Measurements from ENCODE around the gene VPREB3.

Gene VPREB3, protein sequence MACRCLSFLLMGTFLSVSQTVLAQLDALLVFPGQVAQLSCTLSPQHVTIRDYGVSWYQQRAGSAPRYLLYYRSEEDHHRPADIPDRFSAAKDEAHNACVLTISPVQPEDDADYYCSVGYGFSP

DNA sequence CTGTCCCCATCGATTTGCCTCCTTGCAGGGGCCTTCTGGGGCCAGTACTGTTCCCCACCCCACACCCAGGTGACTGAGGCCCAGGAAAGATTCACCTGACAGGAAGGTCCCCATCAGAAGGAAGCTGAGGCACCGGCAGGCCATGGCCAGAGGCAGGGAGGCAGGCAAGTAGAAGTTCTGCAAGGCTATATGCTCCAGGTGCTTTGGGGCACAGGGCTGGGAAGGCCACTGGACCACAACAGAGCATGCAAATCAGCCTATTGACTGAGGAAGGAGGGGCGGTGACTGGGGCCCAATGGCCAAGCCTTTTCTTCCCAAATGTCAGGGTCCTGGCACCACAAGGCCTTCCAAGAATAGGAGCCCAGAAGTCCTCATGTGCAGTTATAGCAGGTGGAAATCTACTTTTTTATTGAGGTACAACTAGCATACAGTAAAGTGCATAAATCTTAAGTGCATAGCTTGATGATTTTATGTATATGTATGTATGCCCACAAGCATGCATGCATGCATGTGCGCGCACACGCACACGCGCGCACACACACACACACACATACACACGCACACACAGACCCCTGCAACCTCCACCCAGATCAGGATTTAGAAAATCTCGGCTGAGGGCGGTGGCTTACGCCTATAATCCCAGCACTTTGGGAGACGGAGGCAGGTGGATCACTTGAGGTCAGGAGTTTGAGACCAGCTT lies at the start of gene VPREB3:
Gene VPREB3, minus strand, starts transcription at position 206 of the 700 bp plus-strand sequence. Its CDS starts 62 bp downstream, at position 144.
- Histone ChIP-seq H3K9ac (ENCODE audit: low read length) (no peak within 1 kb of the TSS), H3K27me3 (ENCODE audit: control insufficient read depth, insufficient read depth, low read length) (no peaks in the 10 kb centered on the region), H3K27ac (ENCODE audit: low read length) (no peak within 1 kb of the TSS), H3K4me3 (ENCODE audit: low read length) (no peak within 1 kb of the TSS), H3K36me3 (ENCODE audit: control insufficient read depth, low read depth, low read length) (no peaks in the 10 kb centered on the region), H3K9me3 (ENCODE audit: control insufficient read depth, low read depth, low read length) (no peaks in the 10 kb centered on the region), H3K4me1 (ENCODE audit: control insufficient read depth, low read depth, low read length) (no peaks in the 10 kb centered on the region)

DNA sequence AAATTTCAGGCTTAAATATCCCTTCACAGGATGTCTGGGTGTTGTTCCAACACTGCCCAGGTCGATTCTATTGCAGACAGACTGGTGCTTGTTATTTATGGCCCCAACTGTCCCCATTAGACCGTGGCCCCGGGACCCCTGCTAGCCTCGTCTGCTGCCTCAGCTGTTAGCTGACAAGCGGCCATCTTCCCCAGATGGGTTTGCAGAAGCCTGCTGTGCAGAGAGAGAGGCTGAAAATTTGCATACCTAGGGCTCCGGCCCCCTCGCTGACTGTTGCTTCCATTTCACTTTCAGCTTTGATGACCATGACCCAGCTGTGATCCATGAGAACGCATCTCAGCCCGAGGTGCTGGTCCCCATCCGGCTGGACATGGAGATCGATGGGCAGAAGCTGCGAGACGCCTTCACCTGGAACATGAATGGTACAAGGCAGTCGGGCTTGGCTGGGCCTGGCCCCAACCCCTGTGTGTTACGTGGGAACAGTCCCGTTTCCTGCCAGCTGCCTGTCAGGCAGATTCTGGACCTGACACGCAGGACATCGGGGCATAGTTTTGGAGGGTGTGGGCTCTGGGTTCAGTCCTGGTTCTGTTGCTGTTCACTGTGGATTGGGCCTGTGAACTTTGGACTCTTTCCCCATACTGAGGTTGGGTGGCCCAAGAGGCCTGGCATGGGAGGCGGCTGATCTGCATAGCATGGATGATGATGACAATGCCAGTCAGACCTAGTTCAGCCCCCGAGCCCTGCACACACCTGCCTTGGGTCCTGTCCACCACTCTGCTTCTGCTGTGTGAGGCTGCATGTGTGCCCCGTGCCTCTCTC lies 49.0 kb upstream of the VPREB3 start:
- H3K27me3 ChIP-seq (ENCODE audit: control insufficient read depth, insufficient read depth, low read length), result no peaks in the 10 kb centered on the region
- no peaks in the 10 kb centered on the region for H3K9me3 ChIP-seq (ENCODE audit: control insufficient read depth, low read depth, low read length)
- peaks cover 76% of the 10 kb centered on the region for H3K36me3 ChIP-seq (ENCODE audit: control insufficient read depth, low read depth, low read length)
- no peak overlapping the region for H3K4me3 ChIP-seq (ENCODE audit: low read length)
- H3K4me1 ChIP-seq (ENCODE audit: control insufficient read depth, low read depth, low read length), result no peaks in the 10 kb centered on the region
- no peak overlapping the region for H3K27ac ChIP-seq (ENCODE audit: low read length)
- no peak overlapping the region for H3K9ac ChIP-seq (ENCODE audit: low read length)

DNA sequence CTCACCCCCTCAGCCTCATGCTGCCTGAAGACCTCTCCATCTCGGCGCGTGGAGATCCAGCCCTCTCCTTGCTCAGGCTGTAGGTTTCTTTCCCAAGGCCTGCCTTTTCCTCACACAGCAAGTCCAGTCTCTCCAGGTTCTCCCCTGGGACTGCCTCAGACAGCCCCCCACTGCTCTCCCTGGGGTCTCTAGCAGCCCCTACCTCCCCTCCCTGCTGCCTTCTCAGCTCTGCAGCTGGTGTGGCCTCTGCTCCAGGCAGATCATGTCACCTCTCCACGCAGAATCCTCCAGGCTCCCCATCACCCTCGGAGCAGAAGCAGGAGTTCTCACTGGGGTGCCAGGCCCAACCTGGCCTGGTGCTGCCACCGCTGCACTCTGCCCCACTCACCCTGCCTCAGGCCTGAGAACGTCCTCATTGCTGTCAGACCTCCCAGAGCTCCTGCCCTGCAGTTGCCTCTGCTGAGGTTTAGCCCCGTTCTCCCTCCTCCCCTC lies 47.7 kb upstream of the VPREB3 start:
- H3K27me3 ChIP-seq (ENCODE audit: control insufficient read depth, insufficient read depth, low read length), result no peaks in the 10 kb centered on the region
- peaks cover 79% of the 10 kb centered on the region for H3K36me3 ChIP-seq (ENCODE audit: control insufficient read depth, low read depth, low read length)
- no peak overlapping the region for H3K27ac ChIP-seq (ENCODE audit: low read length)
- no peak overlapping the region for H3K9ac ChIP-seq (ENCODE audit: low read length)
- H3K9me3 ChIP-seq (ENCODE audit: control insufficient read depth, low read depth, low read length), result no peaks in the 10 kb centered on the region
- H3K4me1 ChIP-seq (ENCODE audit: control insufficient read depth, low read depth, low read length), result no peaks in the 10 kb centered on the region
- no peak overlapping the region for H3K4me3 ChIP-seq (ENCODE audit: low read length)

DNA sequence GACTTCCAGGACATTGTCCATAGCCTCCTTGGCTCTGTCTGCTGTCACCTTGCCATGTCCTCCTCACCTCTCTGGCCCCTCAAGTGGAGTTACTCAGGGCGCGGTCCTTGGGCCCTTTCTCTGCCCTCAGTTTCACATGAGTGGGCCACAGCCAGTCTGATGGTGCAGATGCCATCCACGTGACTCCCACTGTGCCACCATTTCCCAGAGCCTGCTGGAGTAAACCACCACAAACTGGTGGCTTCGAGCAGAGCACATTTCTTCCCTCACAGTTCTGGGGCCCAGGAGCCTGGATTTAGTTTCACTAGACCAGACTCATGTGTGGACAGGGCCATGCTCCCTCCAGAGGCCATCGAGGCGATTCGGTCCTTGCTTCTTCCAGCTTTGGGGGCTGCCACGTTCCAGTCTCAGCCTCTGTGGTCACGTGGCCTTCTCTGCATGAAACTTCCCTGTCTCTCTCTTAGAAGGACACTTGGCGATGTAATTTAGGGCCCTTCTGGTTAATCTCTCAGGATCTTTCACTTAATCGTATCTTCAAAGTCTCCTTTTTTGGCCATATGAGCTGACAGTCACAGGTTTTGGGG lies 47.1 kb upstream of the VPREB3 start:
- no peak overlapping the region for H3K9ac ChIP-seq (ENCODE audit: low read length)
- H3K27me3 ChIP-seq (ENCODE audit: control insufficient read depth, insufficient read depth, low read length), result no peaks in the 10 kb centered on the region
- H3K4me3 ChIP-seq (ENCODE audit: low read length), result no peak overlapping the region
- H3K36me3 ChIP-seq (ENCODE audit: control insufficient read depth, low read depth, low read length), result peaks cover 76% of the 10 kb centered on the region
- H3K27ac ChIP-seq (ENCODE audit: low read length), result no peak overlapping the region
- no peaks in the 10 kb centered on the region for H3K9me3 ChIP-seq (ENCODE audit: control insufficient read depth, low read depth, low read length)
- no peaks in the 10 kb centered on the region for H3K4me1 ChIP-seq (ENCODE audit: control insufficient read depth, low read depth, low read length)

DNA sequence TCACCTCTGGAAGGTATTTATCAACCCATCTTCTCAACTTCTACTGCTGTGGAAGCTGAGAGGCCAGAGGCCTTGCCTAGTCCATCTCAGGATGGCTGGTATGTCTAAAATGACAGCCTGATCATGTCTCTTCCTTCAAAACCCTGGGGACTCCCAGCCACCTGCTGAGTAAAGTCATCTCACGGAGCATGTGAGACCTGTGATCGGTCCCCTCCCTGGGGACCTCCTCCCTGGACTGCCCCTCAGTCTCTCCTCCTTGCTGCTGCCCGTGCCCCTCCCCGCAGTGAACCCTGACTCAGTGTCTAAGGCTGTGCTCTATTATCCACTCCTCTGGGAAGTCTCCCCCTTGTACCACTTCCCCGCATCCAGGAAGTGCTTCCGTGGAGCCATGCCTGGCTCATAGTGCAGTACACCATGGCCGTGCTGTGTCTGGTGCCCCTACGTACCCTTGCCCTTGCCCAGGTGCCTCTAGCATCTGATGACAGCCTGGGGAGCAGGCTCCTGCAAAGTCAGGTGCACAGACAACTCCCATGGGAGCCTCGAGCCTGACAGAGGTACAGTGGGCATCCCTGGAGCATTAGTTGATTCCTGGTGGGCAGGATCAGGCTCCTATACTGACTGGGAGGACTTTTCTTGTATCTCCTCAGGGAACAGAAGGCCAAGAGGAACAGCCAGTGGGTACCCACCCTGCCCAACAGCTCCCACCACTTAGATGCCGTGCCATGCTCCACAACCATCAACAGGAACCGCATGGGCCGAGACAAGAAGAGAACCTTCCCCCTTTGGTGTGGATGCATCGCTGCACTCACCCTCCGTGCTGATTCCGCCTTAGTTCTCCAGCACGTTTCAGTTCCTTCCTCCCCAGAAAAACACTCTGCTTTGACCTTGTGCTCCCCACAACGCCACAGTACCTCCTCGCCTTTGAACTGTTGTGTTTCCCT lies 46.3 kb upstream of the VPREB3 start:
- Histone ChIP-seq H3K4me3 (ENCODE audit: low read length) (no peak overlapping the region), H3K9ac (ENCODE audit: low read length) (no peak overlapping the region), H3K36me3 (ENCODE audit: control insufficient read depth, low read depth, low read length) (peaks cover 71% of the 10 kb centered on the region), H3K27ac (ENCODE audit: low read length) (no peak overlapping the region), H3K4me1 (ENCODE audit: control insufficient read depth, low read depth, low read length) (no peaks in the 10 kb centered on the region), H3K27me3 (ENCODE audit: control insufficient read depth, insufficient read depth, low read length) (no peaks in the 10 kb centered on the region), H3K9me3 (ENCODE audit: control insufficient read depth, low read depth, low read length) (no peaks in the 10 kb centered on the region)

DNA sequence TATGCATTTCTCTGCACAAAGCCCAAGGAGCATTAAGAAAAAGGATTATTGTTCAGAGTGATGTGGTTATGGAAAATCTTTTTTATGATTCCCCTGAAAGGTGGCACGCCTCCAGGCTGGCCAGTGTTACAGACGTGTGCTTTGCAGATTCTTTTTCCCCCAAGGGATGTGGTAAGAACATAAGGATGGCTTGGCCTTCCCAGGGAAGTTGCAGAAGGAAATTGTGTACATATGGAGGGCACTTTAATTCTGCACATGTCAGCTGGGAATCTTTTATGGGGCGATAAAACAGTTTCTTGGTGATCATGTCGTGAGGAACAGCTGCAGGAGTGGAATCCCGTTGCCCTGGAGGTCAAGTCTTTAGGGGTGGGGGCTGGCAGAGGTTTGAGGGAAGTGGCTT lies 42.2 kb upstream of the VPREB3 start:
- no peak overlapping the region for H3K27ac ChIP-seq (ENCODE audit: low read length)
- no peaks in the 10 kb centered on the region for H3K9me3 ChIP-seq (ENCODE audit: control insufficient read depth, low read depth, low read length)
- H3K36me3 ChIP-seq (ENCODE audit: control insufficient read depth, low read depth, low read length), result peaks cover 67% of the 10 kb centered on the region
- H3K27me3 ChIP-seq (ENCODE audit: control insufficient read depth, insufficient read depth, low read length), result no peaks in the 10 kb centered on the region
- no peaks in the 10 kb centered on the region for H3K4me1 ChIP-seq (ENCODE audit: control insufficient read depth, low read depth, low read length)
- H3K9ac ChIP-seq (ENCODE audit: low read length), result no peak overlapping the region
- no peak overlapping the region for H3K4me3 ChIP-seq (ENCODE audit: low read length)

DNA sequence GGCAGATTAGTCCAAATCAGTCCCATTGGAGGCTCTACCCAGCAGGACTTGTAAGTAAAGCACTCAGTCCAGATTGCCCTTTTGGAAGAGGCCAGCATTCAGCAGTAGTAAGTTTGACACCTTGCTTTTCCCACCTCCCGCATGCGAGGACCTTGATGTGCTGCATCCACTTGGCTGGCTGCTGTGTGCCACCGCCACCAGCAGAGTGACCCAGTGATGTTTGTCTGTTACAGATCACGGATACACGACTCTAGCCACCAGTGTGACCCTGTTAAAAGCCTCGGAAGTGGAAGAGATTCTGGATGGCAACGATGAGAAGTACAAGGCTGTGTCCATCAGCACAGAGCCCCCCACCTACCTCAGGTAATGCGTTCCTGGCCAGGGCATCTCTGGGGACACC lies 39.1 kb upstream of the VPREB3 start:
- H3K9me3 ChIP-seq (ENCODE audit: control insufficient read depth, low read depth, low read length), result no peaks in the 10 kb centered on the region
- H3K4me1 ChIP-seq (ENCODE audit: control insufficient read depth, low read depth, low read length), result peaks cover 3% of the 10 kb centered on the region
- no peak overlapping the region for H3K4me3 ChIP-seq (ENCODE audit: low read length)
- H3K36me3 ChIP-seq (ENCODE audit: control insufficient read depth, low read depth, low read length), result peaks cover 59% of the 10 kb centered on the region
- no peaks in the 10 kb centered on the region for H3K27me3 ChIP-seq (ENCODE audit: control insufficient read depth, insufficient read depth, low read length)
- H3K27ac ChIP-seq (ENCODE audit: low read length), result no peak overlapping the region
- no peak overlapping the region for H3K9ac ChIP-seq (ENCODE audit: low read length)

DNA sequence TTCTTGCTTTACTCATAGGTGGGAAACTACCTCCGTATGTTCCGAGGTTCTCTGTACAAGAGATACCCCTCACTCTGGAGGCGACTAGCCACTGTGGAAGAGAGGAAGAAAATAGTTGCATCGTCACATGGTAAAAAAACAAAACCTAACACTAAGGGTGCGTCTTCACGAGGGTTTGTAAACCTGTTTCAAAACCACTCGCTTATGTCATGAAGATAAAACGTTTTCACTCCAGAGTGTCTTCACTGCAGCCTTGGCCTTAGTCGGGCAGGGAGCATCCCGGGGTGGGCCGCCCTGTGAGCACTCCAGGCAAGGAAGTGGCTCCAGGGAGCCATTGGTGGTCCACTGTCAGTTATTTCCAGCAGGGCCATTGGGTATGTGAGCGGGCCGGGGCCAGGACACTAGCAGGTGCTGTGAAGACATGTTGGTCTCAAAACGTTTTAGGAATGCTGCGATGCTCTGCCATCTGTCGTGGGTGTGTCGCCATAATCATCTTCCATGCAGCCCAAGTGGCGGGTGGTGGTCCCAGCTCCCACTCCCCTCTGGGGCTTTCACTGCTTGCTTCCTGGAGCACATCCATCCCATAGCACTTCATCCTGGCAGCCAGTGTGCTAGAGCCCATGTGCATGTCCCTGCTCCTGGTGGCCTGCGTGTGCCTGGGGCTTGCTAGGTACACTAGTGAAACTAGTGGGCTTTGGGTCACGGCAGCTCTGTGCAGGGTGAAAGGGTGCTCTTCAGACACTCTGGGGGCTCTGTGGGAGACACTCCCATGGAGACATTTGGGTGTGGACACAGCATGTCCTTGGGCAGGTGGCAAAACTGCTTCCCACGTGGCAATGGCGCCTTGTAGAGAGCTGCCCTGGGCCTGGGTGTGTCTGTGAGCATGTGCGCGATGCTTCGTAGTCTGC lies 37.8 kb upstream of the VPREB3 start:
- Histone ChIP-seq H3K27ac (ENCODE audit: low read length) (no peak overlapping the region), H3K9ac (ENCODE audit: low read length) (no peak overlapping the region), H3K27me3 (ENCODE audit: control insufficient read depth, insufficient read depth, low read length) (no peaks in the 10 kb centered on the region), H3K9me3 (ENCODE audit: control insufficient read depth, low read depth, low read length) (no peaks in the 10 kb centered on the region), H3K36me3 (ENCODE audit: control insufficient read depth, low read depth, low read length) (peaks cover 53% of the 10 kb centered on the region), H3K4me3 (ENCODE audit: low read length) (no peak overlapping the region), H3K4me1 (ENCODE audit: control insufficient read depth, low read depth, low read length) (peaks cover 7% of the 10 kb centered on the region)

DNA sequence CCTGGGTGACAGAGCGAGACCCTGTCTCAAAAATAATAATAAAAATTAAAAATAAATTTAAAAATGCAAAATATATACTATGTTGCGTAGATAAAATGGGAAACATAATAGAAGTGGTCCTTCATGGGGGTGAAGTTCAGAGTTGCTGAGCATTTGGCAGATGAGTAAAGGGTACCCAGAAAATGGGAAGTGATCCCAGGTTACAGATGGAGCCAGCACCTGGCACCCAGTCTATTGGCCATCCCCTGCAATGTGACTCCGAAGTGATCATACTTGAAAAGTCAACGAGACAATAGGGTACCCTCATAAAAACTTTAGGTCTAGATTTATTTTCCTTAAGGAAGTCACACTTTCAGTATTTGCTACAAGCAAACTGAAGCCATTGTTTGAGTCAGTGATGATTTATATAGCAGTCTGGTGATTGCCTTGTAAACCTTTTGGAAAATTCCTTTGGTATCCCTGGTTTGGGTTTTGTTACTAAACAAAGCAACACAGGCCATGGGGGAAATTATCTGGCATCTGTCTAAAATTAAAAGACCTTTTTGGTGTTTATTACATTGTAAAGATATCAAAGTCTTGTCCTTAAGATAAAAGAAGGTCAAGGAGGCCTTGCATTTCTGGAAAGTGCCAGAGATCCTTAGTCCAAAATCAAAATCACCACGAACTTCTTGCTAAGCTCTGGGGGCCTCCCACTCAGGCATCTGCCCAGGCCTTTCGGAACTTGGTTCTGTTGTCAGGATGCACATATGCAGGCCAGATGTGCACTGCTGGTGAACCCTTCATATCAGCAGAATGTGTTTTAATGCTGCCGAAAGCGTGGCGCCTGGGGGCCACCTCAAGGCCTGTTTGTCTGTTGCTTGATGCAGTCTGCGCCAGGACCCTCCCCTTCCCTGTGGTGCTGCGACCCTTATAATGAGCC lies 36.9 kb upstream of the VPREB3 start:
- H3K4me1 ChIP-seq (ENCODE audit: control insufficient read depth, low read depth, low read length), result peaks cover 11% of the 10 kb centered on the region
- no peak overlapping the region for H3K9ac ChIP-seq (ENCODE audit: low read length)
- peaks cover 48% of the 10 kb centered on the region for H3K36me3 ChIP-seq (ENCODE audit: control insufficient read depth, low read depth, low read length)
- no peaks in the 10 kb centered on the region for H3K9me3 ChIP-seq (ENCODE audit: control insufficient read depth, low read depth, low read length)
- H3K27me3 ChIP-seq (ENCODE audit: control insufficient read depth, insufficient read depth, low read length), result no peaks in the 10 kb centered on the region
- no peak overlapping the region for H3K4me3 ChIP-seq (ENCODE audit: low read length)
- no peak overlapping the region for H3K27ac ChIP-seq (ENCODE audit: low read length)
